TTC549 (cell line): ENCODE measurements around the gene ZFP57.

Source experiments
- FAIRE-seq: peaks from 2 replicates; lab custom pipeline; 2012; peaks lifted over from hg19 to GRCh38; lab: Jason Lieb, UNC

ZFP57 gene

GRCh38 chr6:29625337-29625930 is 55.5 kb downstream of the ZFP57 start:
- FAIRE-seq, result no peak

DNA sequence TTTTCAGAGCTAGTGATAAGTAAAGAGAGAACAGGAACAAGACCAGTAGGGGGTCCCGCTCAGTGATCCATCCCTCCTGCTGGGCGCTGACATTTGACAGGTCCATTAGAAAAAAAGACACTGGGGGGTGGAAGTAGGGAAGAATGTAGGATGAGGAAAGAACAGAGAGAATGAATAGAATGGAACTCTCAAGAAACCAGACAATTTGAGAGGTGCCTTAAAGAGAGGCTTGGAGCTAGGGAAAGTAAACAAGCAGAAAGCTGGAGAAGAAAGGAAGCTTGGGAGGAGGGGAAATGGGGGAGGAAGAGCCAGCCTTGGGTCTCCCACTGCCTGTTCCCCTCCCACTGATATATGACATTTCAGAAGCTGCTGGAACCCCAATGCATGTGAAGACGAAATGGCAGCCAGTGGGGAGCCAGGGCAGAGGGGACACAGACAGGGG is 56.4 kb downstream of the ZFP57 start:
- no peak for FAIRE-seq
